Nephron progenitor cell (in vitro differentiated cells): Measurements from ENCODE around the gene EXOSC7.
"Not testable (repeated sequence)": the region's sequence is repeated elsewhere in the genome, so short reads cannot be mapped to it uniquely, and the experiment has no call there.

ENCODE experiments used
- DNase-seq: peaks from one replicate; pipeline ENCODE4 v3.0.0; 2021
- H3K27ac Mint-ChIP-seq: 2 replicates; pipeline ENCODE4 v1.8.0; 2021; ENCODE audit warnings: mild to moderate bottlenecking, moderate library complexity, mixed read lengths
- H3K27me3 Mint-ChIP-seq: 2 replicates; pipeline ENCODE4 v1.8.0; 2021; ENCODE audit warnings: mild to moderate bottlenecking, low read depth, mixed read lengths; ENCODE audit not compliant: poor library complexity
- H3K36me3 Mint-ChIP-seq: 2 replicates; pipeline ENCODE4 v1.8.0; 2021; ENCODE audit warnings: low read depth, mixed read lengths
- H3K4me1 Mint-ChIP-seq: 2 replicates; pipeline ENCODE4 v1.8.0; 2021; ENCODE audit warnings: mixed read lengths
- H3K4me3 Mint-ChIP-seq: 2 replicates; pipeline ENCODE4 v1.8.0; 2021; ENCODE audit warnings: mild to moderate bottlenecking, moderate library complexity, mixed read lengths
- H3K9me3 Mint-ChIP-seq: 2 replicates; pipeline ENCODE4 v1.8.0; 2021; ENCODE audit warnings: mild to moderate bottlenecking, moderate library complexity, mixed read lengths
- CTCF ChIP-seq: fragments of 200-600 bp; sonication (generic); IDR thresholded peaks from 2 replicates; pipeline ENCODE4 v1.5.0; 2021; ENCODE audit warnings: antibody characterized with exemption

Gene EXOSC7

GRCh38 chr3:44974416-44974815 lies 1.6 kb upstream of the EXOSC7 start:
- H3K27me3 Mint-ChIP-seq: no peaks in the 10 kb centered on the region
- peaks cover 47% of the 10 kb centered on the region for H3K4me1 Mint-ChIP-seq
- no peaks in the 10 kb centered on the region for H3K36me3 Mint-ChIP-seq
- DNase-seq: no peak
- no peaks in the 10 kb centered on the region for H3K9me3 Mint-ChIP-seq
- H3K4me3 Mint-ChIP-seq: peak overlapping the region; percentile 99
- peak overlapping the region; percentile 97 for H3K27ac Mint-ChIP-seq
- TF ChIP-seq CTCF: no peak

GRCh38 chr3:44981220-44981619 lies 5.2 kb downstream of the EXOSC7 start:
- H3K27me3 Mint-ChIP-seq: no peaks in the 10 kb centered on the region
- no peak for TF ChIP-seq CTCF
- H3K27ac Mint-ChIP-seq: no peak overlapping the region
- no peak for DNase-seq
- H3K9me3 Mint-ChIP-seq: peaks cover 10% of the 10 kb centered on the region
- H3K36me3 Mint-ChIP-seq: peaks cover 22% of the 10 kb centered on the region
- no peak overlapping the region for H3K4me3 Mint-ChIP-seq
- peaks cover 30% of the 10 kb centered on the region for H3K4me1 Mint-ChIP-seq

GRCh38 chr3:44981751-44982150 lies 5.7 kb downstream of the EXOSC7 start:
- H3K27ac Mint-ChIP-seq: no peak overlapping the region
- H3K4me1 Mint-ChIP-seq: peaks cover 25% of the 10 kb centered on the region

GRCh38 chr3:44982817-44983216 lies 6.8 kb downstream of the EXOSC7 start:
- peaks cover 19% of the 10 kb centered on the region for H3K4me1 Mint-ChIP-seq
- H3K4me3 Mint-ChIP-seq: no peak overlapping the region
- no peak overlapping the region for H3K27ac Mint-ChIP-seq
- peaks cover 34% of the 10 kb centered on the region for H3K36me3 Mint-ChIP-seq
- peaks cover 13% of the 10 kb centered on the region for H3K9me3 Mint-ChIP-seq
- no peak for DNase-seq
- TF ChIP-seq CTCF: no peak
- no peaks in the 10 kb centered on the region for H3K27me3 Mint-ChIP-seq

More at GRCh38 chr3:44981751-44982150, 5.7 kb downstream of the EXOSC7 start:
- peaks cover 13% of the 10 kb centered on the region for H3K9me3 Mint-ChIP-seq
- no peaks in the 10 kb centered on the region for H3K27me3 Mint-ChIP-seq
- H3K36me3 Mint-ChIP-seq: peaks cover 25% of the 10 kb centered on the region
- no peak for DNase-seq
- no peak overlapping the region for H3K4me3 Mint-ChIP-seq
- no peak for TF ChIP-seq CTCF

- no peaks in the 10 kb centered on the region for H3K27me3 Mint-ChIP-seq
- no peak overlapping the region for H3K4me3 Mint-ChIP-seq
- H3K36me3 Mint-ChIP-seq: peaks cover 36% of the 10 kb centered on the region
- no peak for TF ChIP-seq CTCF
- H3K27ac Mint-ChIP-seq: no peak overlapping the region
- peaks cover 13% of the 10 kb centered on the region for H3K9me3 Mint-ChIP-seq
- peaks cover 20% of the 10 kb centered on the region for H3K4me1 Mint-ChIP-seq
- no peak for DNase-seq
These were observed 7.5 kb downstream of the EXOSC7 start for GRCh38 chr3:44983484-44983941.

GRCh38 chr3:44984335-44984734 lies 8.3 kb downstream of the EXOSC7 start:
- Mint-ChIP-seq H3K4me1 (peaks cover 17% of the 10 kb centered on the region), H3K27me3 (no peaks in the 10 kb centered on the region), H3K9me3 (peaks cover 13% of the 10 kb centered on the region), H3K27ac (no peak overlapping the region), H3K36me3 (peaks cover 44% of the 10 kb centered on the region), H3K4me3 (no peak overlapping the region)
- no peak for DNase-seq
- no peak for TF ChIP-seq CTCF

- H3K36me3 Mint-ChIP-seq: peaks cover 49% of the 10 kb centered on the region
- peaks cover 13% of the 10 kb centered on the region for H3K9me3 Mint-ChIP-seq
- H3K27me3 Mint-ChIP-seq, H3K27ac Mint-ChIP-seq, DNase-seq, H3K4me3 Mint-ChIP-seq: not testable (repeated sequence)
- H3K4me1 Mint-ChIP-seq: peaks cover 13% of the 10 kb centered on the region
These were observed 10.3 kb downstream of the EXOSC7 start for GRCh38 chr3:44986330-44986729.
